Smooth muscle cell (in vitro differentiated cells): Measurements from ENCODE around the gene PHTF1. TPM values are rescaled to one million over a fixed set of nuclear protein-coding genes. Genes with fewer than 3 reads are reported as not detected.

ENCODE experiments used
- DNase-seq: peaks from one replicate; lab custom pipeline; 2025; ENCODE audit not compliant: unreplicated experiment; lab: John Stamatoyannopoulos, UW
- H2AFZ ChIP-seq: fragments of 200-600 bp; sonication (generic); 2 replicates; pipeline ENCODE4 v1.6.0; 2016; ENCODE audit warnings: antibody characterized with exemption, low read depth, mild to moderate bottlenecking
- H3F3A ChIP-seq: fragments of 200-600 bp; sonication (generic); 2 replicates; pipeline ENCODE4 v1.6.0; 2017; ENCODE audit warnings: antibody characterized with exemption, low read depth
- H3K27ac ChIP-seq: fragments of 200-600 bp; sonication (generic); 2 replicates; pipeline ENCODE4 v1.5.1; 2016; ENCODE audit warnings: low read depth, mild to moderate bottlenecking
- H3K27me3 ChIP-seq: fragments of 200-600 bp; sonication (generic); 2 replicates; pipeline ENCODE4 v1.6.1; 2016; ENCODE audit warnings: low read depth, mild to moderate bottlenecking
- H3K36me3 ChIP-seq: fragments of 200-600 bp; sonication (generic); 2 replicates; pipeline ENCODE4 v1.5.1; 2016; ENCODE audit warnings: low read depth
- H3K4me1 ChIP-seq: fragments of 200-600 bp; sonication (generic); 2 replicates; pipeline ENCODE4 v1.5.1; 2016; ENCODE audit warnings: low read depth
- H3K4me2 ChIP-seq: fragments of 200-600 bp; sonication (generic); 2 replicates; pipeline ENCODE4 v1.6.0; 2016; ENCODE audit warnings: mild to moderate bottlenecking
- H3K4me3 ChIP-seq: fragments of 200-600 bp; sonication (generic); 2 replicates; pipeline ENCODE4 v1.5.1; 2016; ENCODE audit warnings: mild to moderate bottlenecking
- H3K79me2 ChIP-seq: fragments of 200-600 bp; sonication (generic); 2 replicates; pipeline ENCODE4 v1.6.0; 2016; ENCODE audit warnings: low read depth, mild to moderate bottlenecking
- H3K9ac ChIP-seq: fragments of 200-600 bp; sonication (generic); 2 replicates; pipeline ENCODE4 v1.6.0; 2016; ENCODE audit warnings: low read depth
- H3K9me3 ChIP-seq: fragments of 200-600 bp; sonication (generic); replicated peaks from 2 replicates; pipeline ENCODE4 v1.5.1; 2016; ENCODE audit warnings: low read depth
- H4K20me1 ChIP-seq: fragments of 200-600 bp; sonication (generic); 2 replicates; pipeline ENCODE4 v1.6.0; 2016; ENCODE audit warnings: low read depth
- WGBS: methylation state at CpG from one replicate; pipeline ENCODE4 v1.1.7; 2016; ENCODE audit warnings: low lambda C conversion rate; 5-methylcytosine and 5-hydroxymethylcytosine counted together
- polyA plus RNA-seq: library from polyadenylated mRNA; unstranded; fragments of >200 nt; fragmentation: Nextera tagmentation; extraction: Ambion mirVana; gene quantifications from 2 replicates; pipeline ENCODE4 v1.2.1, GENCODE V29; 2016
- total RNA-seq: library from RNA; depleted of rRNA; stranded (reverse); fragments of >200 nt; gene quantifications from 2 replicates; pipeline ENCODE4 v1.2.3, GENCODE V29; 2014
- TF ChIP-seq, protein P1 (sequence below): fragments of 200-600 bp; sonication (generic); IDR thresholded peaks from 2 replicates; pipeline ENCODE4 v1.5.1; 2017; ENCODE audit warnings: borderline replicate concordance, mild to moderate bottlenecking, antibody characterized with exemption; ENCODE audit not compliant: insufficient read depth, poor library complexity, severe bottlenecking

The PHTF1 gene
- total and polyA plus RNA-seq, 2 experiments from 2014 or later = 23.9 to 25.4 TPM

DNA sequence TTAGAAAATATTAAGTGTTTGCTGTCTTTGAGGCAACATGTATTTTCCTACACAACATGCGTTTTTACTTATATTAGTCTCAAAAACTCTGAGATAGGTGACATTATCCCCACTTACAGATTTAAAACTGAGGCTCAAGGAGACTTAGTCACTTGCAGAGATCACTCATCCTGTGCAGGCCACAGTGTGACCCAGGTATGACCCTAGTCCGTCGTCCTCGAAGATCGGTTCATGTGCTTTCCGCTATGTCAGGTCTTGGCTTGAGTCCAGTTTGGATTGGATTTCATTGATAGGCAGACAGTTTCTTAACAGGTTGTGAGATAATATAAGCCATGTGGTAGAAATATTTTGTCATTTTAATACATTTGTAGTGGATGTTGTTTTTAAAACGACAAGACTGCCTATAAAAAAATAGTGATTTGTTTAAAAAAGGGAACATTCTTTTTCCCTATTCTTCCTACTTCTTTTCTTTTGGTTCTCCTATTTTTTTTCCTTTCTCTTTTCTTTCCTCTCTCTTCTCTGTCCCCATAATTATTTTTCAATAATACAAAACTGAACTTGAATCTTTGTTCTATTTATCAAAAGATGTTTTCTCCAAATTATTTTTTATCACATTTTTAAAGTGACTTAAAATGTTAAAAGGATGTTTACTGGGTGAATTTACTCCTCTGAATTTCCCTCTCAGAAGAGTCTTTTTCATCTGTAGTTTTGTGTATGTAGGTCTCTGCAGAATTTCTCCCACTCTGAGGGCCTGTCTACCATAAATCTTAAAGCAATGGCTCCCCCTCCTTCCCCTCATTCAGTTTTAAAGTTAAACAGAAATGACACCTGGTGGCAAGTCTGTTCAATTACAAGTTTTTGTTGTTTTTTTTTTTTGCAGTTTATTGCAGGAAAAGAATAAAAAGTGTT lies 81.8 kb downstream of the PHTF1 start:
- Histone ChIP-seq H4K20me1 (no peaks in the 10 kb centered on the region), H3K27ac (no peak overlapping the region), H3K36me3 (no peaks in the 10 kb centered on the region), H3K27me3 (no peaks in the 10 kb centered on the region), H3F3A (no peaks in the 10 kb centered on the region), H3K9me3 (no peaks in the 10 kb centered on the region), H3K4me2 (no peak overlapping the region), H3K4me1 (peaks cover 2% of the 10 kb centered on the region), H3K4me3 (no peak overlapping the region), H3K9ac (no peak overlapping the region), H2AFZ (no peak overlapping the region), H3K79me2 (no peaks in the 10 kb centered on the region)
- WGBS = 89% methylated on average over 7 of the region's 7 CpGs
- TF ChIP-seq, protein P1, sequence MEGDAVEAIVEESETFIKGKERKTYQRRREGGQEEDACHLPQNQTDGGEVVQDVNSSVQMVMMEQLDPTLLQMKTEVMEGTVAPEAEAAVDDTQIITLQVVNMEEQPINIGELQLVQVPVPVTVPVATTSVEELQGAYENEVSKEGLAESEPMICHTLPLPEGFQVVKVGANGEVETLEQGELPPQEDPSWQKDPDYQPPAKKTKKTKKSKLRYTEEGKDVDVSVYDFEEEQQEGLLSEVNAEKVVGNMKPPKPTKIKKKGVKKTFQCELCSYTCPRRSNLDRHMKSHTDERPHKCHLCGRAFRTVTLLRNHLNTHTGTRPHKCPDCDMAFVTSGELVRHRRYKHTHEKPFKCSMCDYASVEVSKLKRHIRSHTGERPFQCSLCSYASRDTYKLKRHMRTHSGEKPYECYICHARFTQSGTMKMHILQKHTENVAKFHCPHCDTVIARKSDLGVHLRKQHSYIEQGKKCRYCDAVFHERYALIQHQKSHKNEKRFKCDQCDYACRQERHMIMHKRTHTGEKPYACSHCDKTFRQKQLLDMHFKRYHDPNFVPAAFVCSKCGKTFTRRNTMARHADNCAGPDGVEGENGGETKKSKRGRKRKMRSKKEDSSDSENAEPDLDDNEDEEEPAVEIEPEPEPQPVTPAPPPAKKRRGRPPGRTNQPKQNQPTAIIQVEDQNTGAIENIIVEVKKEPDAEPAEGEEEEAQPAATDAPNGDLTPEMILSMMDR = peak; percentile 61
- no peak for DNase-seq

DNA sequence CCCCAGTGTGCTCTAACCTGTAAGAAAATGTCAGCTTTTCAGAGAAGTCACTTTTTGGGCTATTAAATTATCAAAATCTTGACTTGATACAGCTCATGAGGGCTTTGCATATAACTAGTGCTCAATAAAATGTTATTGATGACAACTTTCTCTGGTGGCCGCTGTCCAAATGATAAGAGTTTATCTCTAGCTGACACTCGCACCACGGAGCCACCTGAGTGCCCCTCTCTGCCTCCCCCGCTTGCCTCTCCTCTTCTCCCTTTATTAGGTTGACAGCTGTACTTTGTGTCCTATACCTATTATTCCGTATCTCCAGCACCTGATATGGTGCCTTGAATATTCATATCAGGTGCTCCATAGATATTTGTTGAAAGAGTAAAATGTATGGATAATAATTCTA lies 82.8 kb downstream of the PHTF1 start:
- TF ChIP-seq, protein P1 = no peak
- H3K4me3 ChIP-seq = no peak overlapping the region
- no peak overlapping the region for H2AFZ ChIP-seq
- no peaks in the 10 kb centered on the region for H3K27me3 ChIP-seq
- no peak overlapping the region for H3K27ac ChIP-seq
- H3K9ac ChIP-seq = no peak overlapping the region
- DNase-seq = no peak
- H3K9me3 ChIP-seq = no peaks in the 10 kb centered on the region
- H4K20me1 ChIP-seq = no peaks in the 10 kb centered on the region
- WGBS = 97% methylated on average over 5 of the region's 5 CpGs
- no peaks in the 10 kb centered on the region for H3K79me2 ChIP-seq
- H3K4me1 ChIP-seq = peaks cover 2% of the 10 kb centered on the region
- no peaks in the 10 kb centered on the region for H3K36me3 ChIP-seq
- H3K4me2 ChIP-seq = no peak overlapping the region
- no peaks in the 10 kb centered on the region for H3F3A ChIP-seq

DNA sequence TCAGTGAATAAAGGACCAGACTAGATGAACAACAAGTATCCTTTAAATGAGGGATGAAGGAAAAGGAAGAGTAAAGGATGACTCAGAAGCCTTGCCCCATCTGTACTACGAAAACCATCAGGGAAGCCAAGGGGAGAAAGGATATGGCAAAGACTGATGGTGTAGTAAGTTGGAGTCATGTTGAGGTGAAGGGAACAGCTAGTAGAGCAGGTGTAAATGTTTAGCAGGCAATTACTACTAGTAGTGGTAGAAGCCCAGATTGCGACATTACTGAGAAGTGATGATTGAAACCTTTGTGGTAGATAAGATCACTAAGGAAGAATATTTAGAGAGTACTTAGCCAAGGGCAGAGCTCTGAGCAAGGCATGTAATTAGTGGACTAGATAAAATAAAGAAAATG lies 84.0 kb downstream of the PHTF1 start:
- 72% methylated on average over 2 of the region's 2 CpGs for WGBS
- H3K79me2 ChIP-seq = no peaks in the 10 kb centered on the region
- no peak overlapping the region for H3K4me3 ChIP-seq
- H3K9ac ChIP-seq = no peak overlapping the region
- no peak overlapping the region for H2AFZ ChIP-seq
- H3K4me2 ChIP-seq = no peak overlapping the region
- H3K36me3 ChIP-seq = no peaks in the 10 kb centered on the region
- no peaks in the 10 kb centered on the region for H3K9me3 ChIP-seq
- no peaks in the 10 kb centered on the region for H3F3A ChIP-seq
- TF ChIP-seq, protein P1 = no peak
- no peaks in the 10 kb centered on the region for H3K27me3 ChIP-seq
- no peak overlapping the region for H3K27ac ChIP-seq
- no peaks in the 10 kb centered on the region for H4K20me1 ChIP-seq
- H3K4me1 ChIP-seq = peaks cover 2% of the 10 kb centered on the region
- DNase-seq = no peak
